LNCaP clone FGC (cell line): Measurements from ENCODE around the gene USP25.

Source experiments
- DNase-seq: peaks from one replicate; pipeline ENCODE4 v3.0.0-alpha.2; 2011; ENCODE audit warnings: low read depth
- H3K4me3 ChIP-seq: 2 replicates; pipeline ENCODE4 v1.5.1; 2011; ENCODE audit warnings: mild to moderate bottlenecking, low read depth, low read length, control low read depth
- TF ChIP-seq, protein P1 (sequence below): IDR thresholded peaks from 2 replicates; pipeline ENCODE4 v1.5.1; 2012; ENCODE audit warnings: mild to moderate bottlenecking; ENCODE audit not compliant: control insufficient read depth, insufficient read depth; ENCODE audit errors: extremely low read depth

The USP25 gene

DNA sequence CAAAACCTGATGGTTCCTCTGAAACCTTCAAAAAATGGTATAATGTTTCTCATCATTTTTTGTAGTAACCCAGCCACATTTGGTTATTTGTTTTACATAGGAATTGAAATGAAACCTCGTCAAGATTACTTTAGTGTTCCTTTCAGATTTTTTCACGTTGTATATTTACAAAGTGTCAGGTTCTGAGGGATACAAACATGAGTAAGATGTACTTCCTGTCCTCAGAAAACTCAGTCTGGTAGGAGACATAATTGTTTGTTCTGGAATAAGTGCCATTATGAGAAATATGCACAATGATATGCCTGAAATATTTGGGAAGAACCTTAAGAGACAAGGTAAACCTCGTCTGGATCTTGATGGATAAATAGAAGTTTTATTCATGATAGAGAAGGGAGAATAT, 145.5 kb downstream of the USP25 start:
- no peak for DNase-seq
- H3K4me3 ChIP-seq = no peak overlapping the region
- TF ChIP-seq, protein P1, sequence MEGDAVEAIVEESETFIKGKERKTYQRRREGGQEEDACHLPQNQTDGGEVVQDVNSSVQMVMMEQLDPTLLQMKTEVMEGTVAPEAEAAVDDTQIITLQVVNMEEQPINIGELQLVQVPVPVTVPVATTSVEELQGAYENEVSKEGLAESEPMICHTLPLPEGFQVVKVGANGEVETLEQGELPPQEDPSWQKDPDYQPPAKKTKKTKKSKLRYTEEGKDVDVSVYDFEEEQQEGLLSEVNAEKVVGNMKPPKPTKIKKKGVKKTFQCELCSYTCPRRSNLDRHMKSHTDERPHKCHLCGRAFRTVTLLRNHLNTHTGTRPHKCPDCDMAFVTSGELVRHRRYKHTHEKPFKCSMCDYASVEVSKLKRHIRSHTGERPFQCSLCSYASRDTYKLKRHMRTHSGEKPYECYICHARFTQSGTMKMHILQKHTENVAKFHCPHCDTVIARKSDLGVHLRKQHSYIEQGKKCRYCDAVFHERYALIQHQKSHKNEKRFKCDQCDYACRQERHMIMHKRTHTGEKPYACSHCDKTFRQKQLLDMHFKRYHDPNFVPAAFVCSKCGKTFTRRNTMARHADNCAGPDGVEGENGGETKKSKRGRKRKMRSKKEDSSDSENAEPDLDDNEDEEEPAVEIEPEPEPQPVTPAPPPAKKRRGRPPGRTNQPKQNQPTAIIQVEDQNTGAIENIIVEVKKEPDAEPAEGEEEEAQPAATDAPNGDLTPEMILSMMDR = no peak

DNA sequence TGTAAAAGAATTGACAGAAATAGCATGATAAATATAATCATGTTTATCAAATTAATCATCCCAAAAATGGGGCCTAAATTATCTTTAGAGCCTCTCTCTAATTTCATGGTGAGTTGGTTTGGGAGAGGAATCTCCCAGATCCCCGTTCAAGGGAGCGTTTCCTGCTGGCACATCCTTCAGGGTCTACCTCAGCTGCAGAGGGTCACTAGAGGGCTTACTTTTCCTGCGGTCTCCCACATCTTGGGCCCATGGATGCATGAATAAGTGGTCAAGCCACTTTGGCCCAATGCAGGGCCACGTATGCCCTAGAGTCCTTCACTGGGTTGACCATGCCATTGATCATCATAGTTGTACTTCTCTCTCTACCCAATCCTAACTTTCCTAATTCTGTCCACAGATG, 164.1 kb downstream of the USP25 start:
- TF ChIP-seq, protein P1 = no peak
- DNase-seq = no peak
- H3K4me3 ChIP-seq = no peak overlapping the region

DNA sequence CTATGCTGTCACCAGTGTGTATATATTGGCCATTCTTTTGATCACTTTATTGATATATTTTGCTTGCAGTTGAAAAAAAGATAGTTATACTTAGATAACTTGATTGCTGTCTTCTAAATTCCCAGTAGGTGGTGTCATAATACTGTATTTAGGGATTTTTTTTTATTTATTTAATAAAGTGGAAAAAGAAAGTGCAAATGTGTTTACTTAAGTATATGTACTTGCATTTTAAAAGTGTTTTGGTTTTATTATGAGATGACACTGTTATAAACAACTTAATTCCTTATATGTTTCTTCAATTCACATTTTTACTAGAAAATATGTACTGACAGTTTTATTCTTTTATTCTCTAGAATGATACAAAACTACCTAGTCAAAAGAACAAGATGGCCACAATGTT, 164.8 kb downstream of the USP25 start:
- peak; percentile 40 for DNase-seq
- no peak overlapping the region for H3K4me3 ChIP-seq
- TF ChIP-seq, protein P1 = peak; percentile 36; the same call in 1 of the 2 replicates

DNA sequence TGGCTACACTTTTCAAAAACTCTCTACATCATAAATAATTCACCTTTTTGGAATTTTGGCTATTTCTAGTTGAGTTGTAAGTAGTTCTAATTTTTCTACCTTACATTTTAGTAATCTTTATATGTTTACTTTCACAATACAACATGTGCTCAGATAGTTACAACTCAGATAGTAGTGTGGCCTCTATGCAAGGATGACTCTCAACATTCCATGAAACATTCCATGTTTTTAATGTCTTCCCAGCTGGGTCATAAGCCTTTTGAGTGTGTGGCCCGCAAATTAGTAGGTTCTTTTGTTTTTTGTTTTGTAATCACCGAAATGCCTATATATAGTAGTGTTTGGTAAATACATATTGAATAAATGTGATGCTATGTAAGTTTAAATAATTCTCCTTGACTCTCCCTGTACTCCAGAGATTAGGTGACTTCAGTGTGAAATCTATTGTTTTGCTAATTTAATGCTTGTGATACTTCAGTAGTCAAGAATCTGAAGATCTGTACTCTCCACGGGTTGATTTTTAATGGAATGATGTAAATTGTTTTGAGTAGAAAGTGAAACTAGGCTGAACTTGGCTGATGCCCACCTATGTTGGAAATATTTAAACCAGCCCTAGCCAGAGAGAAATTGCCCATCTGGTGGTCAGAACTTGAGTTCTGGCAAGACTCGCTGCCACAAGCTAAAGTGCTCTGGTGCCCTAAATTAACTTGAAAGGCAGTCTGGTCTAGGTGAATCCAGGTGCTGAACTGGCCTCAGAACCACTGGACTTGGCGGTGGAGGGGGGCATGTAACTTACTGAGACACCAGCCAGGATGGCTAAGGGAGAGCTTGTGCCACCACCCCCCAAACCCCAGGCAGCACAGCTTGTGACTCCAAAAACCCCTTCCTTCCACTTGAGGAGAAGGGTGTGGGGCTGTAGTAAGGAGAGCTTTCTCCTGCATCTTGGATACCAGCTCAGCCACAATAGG, 165.6 kb downstream of the USP25 start:
- TF ChIP-seq, protein P1 = no peak
- H3K4me3 ChIP-seq = no peak overlapping the region
- no peak for DNase-seq

DNA sequence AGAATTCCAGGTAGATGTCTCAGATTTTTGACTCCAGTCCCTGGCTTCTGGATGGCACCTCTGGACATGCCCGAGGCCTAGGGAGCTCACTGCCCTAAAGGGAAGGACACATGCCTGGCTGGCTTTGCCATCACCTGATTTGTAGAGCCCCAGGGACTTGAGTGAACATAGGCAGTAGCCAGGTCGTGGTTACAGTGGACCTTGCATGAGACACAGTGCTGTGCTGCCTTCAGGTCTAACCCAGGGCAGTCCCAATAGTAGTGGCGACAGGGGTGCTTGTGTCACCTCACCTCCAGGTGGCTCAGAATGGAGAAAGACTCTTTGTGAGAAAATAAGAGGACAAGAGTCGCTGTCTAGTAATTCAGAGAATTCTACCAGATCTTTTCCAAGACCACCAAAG, 166.7 kb downstream of the USP25 start:
- DNase-seq = no peak
- no peak overlapping the region for H3K4me3 ChIP-seq
- TF ChIP-seq, protein P1 = no peak

DNA sequence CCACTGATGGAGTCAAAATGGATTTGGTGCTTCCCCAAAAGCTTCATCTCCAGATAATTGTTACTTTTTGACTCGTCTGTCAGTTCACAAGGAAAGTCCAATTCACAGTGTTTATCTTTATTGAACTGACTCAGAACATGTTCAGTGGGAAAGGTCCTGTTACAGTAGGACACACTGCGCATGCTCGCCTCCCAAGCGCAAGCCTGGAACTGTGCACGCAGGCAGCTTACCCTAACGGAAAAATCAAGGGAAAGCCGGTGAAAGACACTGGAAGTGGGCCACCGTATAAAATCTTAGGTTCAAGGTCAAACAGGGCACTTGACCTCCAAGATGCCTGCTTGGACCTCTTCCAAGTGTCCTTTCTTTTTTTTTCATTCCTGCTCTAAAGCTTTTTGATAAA, 174.6 kb downstream of the USP25 start:
- no peak overlapping the region for H3K4me3 ChIP-seq
- no peak for DNase-seq
- TF ChIP-seq, protein P1 = no peak
